NCI-H1092 treated with DMSO at 0.1 percent for 48 hours (cell line): Measurements from ENCODE around the gene CABP7.

Experiments used
- DNase-seq: peaks from one replicate; lab custom pipeline; 2025; lab: John Stamatoyannopoulos, UW

The CABP7 gene

DNA sequence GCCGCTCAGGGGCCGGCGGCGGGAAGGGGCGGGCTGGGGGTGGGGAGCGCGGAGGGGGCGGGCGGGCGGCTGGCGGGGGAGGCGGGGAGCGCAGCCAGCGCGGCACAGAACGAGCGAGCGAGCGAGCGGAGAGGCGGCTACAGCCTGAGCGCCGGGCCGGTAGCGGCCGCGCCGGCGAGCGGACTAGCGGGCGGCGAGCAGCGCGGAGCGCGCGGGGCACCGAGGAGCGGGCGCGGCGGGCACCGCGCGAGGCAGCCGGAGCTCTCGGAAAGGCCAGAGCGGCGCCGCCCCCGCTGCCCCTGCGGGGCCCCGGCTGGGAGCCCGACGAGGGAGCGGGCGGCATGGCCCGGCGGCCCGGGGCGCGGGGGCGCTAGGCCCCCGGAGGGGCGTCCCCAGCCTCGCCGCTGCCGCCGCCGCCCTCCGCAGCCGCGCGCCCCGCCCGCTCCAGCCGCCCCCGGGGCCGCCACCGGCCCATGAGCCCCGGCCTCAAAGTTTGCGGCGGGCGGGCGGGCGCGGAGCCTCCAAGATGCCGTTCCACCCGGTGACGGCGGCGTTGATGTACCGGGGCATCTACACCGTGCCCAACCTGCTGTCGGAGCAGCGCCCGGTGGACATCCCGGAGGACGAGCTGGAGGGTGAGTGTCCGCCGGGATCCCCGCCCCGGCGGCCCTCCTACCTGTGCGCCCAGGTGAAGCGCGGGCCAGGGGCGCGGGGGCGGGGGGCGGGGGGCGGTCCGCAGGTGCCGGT, at the start of gene CABP7:
Gene CABP7, plus strand, starts transcription at position 105 of the 747 bp plus-strand sequence. Its CDS starts 422 bp downstream, at position 527.
- peak; percentile 15 for DNase-seq

DNA sequence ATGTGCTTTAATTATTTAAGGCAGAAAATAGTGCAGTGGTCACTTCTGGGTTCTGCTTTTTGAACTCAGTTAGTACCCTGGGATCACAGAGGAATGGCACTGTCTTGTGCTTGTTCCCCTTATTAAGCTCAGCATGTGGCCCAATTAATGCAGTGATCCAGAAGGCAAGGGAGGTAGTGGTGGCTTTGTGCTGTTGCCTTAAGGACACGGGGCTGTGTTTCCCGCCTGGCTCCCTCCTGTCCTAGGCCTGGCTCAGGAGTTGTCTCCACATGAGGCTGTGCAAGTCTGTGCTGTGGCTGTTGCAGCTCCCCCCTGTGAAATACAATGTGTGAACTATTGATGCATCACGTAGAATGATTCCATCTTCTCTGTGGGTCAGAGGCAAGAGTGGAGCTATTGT, 49.2 kb upstream of the CABP7 start:
- DNase-seq: no peak

DNA sequence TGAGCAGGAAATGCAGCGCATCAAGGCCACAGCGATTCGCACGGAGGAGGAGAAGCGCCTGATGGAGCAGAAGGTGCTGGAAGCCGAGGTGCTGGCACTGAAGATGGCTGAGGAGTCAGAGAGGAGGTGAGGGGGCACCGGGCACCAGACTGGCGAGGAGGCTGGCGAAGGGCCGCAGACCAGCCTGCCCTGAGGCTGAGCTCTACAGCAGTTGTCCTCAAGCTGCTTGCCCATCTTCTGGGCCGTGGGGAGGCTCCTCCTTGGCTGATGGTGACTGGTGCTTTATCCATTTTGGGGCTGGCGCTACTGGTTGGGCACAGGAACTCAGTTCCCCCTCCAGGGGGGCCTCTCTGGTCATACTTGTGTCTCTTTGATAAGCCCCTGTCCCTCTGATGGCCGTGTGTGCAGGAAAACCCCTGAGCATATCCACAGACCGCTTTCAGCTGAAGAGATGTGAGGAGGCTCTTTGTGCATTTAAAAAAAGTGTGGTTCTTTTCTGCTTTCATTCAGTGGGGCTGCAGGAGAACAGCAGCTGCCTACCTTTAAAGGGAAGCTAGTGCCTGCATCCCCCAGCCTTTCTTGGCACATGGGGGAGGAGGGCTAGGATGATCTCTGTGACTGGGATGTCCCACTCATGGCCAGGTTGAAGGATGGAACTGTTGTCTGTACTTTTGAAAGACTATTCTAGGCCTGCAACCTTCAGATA, 46.3 kb upstream of the CABP7 start:
- no peak for DNase-seq

DNA sequence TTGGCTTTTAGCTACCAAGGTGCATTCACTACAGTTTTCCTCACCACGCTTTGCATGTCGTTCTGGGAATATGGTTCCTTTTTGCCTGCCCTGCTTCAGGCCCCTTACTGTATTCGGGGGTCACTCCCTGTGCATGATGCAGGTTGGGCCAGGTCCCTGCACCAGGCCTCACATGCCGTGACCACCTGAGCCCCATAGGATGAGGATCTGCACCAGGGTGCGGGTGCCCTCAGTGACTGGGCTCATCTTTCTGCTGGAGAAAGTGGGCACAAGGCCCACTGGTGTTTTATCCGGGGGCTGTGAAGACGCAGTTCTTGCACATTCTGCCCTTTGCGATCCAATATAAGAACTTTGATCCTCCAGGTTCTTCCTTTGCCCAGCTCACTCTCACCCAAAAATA, 45.7 kb upstream of the CABP7 start:
- no peak for DNase-seq

DNA sequence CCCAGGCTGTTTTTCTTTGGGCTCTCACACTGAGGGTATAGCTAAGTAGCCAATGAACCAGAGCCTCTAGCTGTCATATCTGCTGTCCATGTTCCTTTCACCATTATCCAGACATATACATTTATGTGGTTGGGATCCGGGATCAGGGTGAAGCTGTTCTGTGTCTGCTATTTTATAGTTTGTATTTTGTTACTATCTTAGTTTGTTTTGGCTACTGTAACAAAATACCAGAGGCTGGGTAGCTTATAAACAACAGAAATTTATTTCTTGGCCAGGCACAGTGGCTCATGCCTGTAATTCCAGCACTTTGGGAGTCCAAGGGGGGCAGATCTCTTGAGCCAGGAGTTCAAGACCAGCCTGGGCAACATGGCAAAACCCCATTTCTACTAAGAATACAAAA, 40.5 kb upstream of the CABP7 start:
- DNase-seq: no peak

DNA sequence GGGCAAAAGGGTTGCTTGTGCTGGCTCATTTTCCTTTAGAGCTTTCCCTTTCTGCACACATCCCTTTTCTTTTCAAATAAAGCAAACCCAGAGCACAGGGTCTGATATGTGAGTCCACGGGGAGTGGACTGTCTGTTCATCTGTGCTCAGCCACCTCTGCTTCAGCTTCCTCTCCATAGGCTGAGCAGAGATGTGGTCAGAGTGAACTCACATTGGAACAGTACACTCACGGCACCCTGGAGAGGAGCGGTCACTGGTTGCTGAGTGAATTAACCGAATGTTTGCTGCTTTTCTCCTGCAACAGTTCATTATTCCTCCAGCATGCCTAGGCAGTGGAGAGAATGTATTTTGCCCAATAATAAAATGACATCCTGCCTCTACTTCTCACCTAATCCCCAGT, 36.3 kb upstream of the CABP7 start:
- no peak for DNase-seq

DNA sequence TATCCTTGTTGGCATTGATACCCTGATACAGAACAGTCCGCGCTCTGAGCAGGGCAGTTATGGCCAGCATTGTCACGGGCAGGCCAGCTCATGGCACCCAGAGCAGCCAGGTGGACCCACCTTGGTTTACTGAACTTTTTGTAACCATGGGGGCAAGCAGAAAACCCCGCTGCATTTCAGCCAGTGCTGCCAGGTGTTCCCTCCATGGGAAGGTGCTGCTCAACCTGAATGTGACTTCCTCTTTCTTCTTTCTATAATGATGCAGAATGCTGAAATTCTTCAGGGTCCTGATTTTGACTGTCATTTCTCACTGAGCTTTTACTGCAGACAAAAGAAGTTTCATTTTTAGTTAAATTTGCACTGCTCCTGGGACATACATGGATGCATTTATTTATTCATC, 35.6 kb upstream of the CABP7 start:
- DNase-seq: no peak

DNA sequence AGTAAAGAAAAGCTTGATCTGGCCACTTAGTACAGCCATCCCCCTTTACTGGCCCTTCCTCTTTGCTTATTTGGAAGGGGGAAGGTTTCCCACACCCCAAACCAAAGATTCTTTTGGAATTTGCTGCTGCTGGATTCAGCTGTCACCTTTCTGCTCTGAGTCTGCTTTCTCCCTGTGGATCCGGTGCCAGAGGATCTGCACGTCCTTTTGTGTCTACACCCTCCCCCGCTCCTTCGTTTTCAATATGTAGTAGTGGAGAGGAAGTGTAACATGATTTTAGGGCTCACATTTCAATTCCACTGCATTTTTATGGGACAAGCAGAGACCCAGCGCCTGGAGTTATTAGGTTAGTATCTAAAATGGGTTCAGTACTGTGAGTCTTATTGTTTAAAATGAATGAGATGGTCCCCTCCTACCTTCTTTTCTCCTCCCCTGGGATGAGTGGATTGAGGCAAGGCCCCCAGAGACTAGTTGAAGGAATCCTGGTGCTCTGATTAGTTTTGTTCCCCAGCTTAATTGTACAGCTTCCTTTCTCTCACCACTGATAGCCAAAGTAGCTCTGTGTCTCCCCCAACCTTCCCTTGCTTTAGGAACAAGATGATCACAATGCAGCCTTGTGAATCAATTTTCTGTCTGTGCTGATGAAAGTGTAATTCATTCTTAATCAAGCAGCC, 30.5 kb upstream of the CABP7 start:
- no peak for DNase-seq

DNA sequence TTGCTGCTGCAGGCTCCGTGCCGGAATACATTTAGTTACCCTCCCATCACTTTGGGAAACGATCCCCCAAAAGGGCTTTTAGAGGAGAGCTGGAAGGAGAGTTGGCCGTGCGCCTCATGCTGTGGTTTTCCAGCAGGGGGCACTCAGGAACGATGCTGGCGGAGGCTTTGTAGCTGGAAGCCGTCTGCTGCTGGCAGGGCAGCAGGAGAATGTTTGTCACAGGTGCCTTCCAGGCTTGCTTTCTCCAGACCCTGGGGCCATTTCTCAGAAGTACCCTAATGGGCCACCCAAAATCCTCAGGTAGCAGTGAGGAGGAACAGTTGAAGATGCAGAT, 30.0 kb upstream of the CABP7 start:
- peak; percentile 75 for DNase-seq

DNA sequence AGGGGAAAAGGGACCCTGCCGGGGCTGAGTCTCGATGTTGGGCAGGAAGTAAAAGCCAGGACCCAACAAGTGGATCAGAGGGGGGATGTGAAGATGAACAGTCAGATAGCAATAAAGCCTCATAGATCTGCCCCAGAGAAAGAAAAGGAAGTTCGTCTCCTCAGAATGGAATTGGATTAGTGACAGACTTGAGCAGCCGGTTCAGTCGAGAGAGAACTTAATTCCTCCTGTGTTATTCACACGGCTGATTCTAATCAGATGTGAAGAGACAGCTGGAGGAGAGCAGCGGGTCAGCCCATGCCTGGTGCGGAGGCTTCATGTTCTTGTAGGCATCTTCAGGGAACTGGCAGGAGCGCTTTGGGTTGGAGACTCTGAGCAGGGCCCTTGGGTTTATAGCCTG, 29.3 kb upstream of the CABP7 start:
- no peak for DNase-seq

DNA sequence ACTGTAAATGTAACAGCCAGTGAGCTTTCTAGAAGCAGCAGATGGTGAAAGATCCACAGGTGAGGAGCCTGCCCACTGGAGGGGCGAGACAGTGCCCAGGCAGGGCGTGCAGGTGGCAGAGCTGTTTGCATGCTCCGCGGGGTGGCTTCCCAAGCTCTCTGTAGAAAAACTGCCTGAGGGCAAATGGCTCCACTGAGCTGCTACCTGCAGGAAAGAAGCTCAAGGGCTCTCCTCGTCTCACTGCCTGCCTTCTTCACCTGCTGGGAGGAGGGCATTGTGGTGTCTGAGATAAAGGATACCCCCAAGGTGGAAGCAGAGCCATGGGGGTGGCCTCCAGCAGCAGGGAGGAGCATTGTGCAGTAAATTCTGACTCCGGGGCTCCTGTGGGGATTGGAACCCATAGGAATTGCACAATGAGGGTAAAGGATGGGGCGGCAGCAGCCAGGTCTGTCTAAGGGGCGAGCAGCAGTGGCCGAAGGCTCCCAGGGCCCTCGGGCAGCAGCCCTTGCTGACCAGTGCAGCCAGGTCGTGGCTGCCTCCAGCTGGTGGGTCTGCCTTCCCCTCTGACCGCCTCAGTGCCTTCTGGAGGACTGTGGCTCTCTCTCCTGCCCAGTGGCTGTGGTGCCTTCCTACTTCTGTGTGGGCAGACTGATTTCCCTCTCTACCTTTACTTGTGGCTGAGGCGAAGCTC, 28.0 kb upstream of the CABP7 start:
- DNase-seq: peak; percentile 38

DNA sequence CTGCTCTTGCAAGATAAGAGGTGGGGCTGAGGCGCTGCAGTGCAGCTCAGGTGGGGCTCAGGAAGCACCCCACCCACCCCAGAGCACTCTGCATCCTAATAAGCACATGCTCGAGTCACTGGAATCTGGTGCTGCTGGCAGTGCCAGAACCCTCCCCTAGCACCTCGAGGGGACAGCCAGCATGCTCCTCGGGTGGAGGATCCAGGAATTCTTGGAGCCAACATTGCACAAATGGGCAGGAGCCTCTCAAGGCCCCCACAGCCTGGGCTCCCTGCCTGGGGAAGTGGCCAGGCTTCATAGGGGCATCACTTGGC, 27.5 kb upstream of the CABP7 start:
- no peak for DNase-seq

DNA sequence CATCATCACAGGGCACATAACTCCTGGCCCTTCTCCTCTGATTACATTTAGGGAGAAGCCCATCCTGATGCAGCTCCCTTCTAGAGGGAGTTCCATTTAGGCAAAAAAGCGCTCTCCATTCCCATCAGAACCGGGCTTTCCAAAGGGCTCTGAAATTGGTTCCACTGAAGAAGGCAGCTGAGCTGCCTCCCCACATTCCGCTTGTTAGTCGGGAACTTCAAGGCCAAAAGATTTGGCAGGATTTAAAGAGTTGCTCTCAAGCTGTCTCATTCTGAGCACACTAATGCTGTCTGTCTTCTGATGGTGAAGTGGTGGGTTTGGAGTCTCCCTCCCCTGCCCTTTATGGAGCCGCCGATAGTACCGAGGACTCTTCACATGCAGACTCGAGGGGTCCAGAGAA, 26.6 kb upstream of the CABP7 start:
- DNase-seq: no peak

DNA sequence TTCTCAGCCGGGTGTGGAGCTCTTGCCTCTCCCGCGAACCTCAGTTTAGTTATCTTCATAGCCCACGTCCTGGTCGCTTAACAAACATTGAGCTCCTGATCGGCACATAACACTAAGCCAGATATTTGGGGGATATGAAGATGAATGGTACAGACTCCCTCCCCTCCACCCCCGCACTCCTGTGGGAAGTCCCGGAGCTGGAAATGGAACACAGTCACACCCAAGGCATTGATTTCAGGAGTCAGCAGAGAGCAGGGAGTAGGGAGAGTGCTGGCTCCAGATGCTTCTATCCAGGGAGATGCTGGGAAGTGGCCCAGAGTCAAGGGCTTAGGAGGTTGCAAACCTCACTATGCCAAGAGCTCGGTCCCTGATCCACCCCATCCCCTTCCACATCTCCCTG, 26.1 kb upstream of the CABP7 start:
- peak; percentile 66 for DNase-seq

DNA sequence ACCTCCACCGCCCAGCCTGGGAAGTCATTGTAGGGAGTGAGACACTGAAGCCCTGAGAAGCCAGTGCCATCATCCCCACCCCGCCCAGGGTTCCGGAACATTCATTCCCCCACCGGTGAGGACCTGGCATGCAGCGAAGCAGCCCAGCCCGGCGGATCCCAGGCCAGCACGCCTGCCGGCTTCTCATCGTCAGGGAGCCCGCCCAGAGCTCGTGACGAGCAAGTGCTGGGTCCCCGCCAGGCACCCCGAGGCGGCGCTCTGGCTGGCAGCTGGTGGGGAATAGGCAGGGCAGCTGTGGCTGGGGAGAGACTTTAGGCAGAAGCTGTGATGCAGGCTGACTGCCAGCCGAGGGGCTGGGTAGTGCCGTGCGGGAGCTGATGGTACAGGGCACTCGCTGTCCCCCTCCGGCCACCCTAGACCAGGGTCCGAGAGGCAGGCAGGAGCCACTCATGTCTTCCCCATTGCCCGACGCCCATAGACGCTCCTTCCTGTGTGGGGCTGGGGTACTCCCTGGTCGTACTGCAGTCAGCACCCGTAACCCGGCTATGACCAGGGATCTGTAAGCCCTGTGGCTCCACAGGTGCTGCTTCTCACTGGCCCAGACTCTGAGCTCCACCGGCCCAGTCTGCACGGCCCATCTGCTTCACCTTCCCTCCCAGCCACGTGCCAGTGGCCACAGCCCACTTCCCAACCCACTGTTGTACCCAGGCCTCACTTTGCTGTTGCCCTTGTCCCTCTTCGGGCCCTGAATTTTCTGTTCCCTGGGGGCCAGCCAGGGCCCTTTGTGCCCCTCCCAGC, 24.5 kb upstream of the CABP7 start:
- peak; percentile 91 for DNase-seq

DNA sequence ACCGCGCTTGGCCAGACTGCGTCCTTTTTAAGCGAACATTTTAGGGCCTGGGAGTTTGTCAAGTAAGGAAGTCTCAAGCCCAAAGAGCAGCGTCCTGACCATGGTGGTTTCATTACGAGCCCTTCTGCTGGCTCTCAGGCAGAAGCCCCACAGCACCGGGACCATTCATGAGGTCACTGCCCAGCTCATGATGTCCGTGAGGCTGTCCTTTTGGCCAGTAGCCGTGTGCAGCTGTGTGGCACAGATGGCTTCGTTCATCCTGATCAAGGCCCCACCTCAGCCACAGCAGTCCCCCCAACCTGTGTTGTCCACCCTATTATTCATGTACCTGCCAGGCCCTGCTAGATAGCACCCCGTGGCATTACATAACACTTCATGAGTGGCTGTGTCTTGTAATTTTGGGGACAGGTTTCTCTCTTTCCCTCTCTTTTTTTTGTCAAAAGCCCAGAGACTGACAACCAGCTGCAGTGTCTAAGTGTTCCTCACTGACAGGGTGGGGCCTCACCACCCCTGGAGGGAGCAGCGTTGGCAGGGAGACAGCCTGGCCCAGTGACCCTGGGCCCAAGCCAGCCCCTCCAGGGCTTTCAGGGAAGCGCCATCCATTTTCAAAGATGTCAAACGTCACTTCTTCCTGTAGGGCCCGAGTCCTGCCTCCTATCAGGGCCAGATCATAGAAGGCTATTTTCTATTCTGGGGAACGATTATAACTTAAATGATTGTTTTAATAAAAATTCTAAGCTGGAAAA, 21.8 kb upstream of the CABP7 start:
- peak; percentile 36 for DNase-seq

DNA sequence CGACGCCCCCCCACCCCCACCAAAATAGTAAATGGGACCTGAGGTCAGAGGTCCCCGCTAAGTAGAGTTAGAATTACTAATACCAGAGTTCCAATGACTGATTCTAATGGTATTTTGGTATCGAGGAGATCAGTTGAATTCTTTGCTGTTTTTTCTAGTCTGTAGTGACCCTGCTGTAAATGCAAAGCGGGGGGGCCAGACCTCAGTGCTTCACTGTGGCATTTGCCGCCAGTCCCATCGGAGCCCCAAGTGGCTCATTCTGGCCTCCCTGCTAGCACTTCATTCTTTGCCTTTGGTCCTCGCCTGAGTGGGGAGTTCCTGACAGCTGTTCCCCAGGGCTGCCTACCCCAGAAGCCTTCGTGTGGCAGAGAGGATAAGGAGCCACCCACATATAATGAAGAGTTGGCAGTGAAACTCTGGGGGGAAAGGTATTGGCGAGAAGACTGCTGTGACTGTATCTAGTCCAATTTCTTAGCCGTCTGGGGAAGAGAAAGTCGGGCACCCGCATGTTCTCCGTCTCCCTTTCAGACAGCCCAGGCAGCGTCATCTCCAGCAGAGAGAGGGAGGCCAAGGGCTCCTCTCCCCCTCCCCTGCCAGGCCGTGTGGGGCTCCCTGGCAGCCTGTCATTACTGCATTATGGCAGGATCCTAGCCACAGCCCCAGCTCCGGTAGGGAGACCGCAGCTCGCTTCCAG, 19.4 kb upstream of the CABP7 start:
- DNase-seq: peak; percentile 83

DNA sequence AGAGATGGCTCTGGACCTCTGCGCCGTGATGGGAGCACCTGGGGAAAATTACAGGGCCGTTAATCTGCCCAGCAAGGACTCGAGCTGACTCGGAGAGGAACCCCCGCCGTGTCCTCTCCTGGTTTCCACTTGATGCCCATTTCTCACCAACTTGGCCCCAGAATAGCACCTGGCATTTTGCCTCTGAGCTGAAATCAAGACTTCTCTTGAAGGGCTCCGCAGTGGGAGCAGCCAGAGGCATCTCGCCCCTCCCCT, 19.0 kb upstream of the CABP7 start:
- DNase-seq: no peak

DNA sequence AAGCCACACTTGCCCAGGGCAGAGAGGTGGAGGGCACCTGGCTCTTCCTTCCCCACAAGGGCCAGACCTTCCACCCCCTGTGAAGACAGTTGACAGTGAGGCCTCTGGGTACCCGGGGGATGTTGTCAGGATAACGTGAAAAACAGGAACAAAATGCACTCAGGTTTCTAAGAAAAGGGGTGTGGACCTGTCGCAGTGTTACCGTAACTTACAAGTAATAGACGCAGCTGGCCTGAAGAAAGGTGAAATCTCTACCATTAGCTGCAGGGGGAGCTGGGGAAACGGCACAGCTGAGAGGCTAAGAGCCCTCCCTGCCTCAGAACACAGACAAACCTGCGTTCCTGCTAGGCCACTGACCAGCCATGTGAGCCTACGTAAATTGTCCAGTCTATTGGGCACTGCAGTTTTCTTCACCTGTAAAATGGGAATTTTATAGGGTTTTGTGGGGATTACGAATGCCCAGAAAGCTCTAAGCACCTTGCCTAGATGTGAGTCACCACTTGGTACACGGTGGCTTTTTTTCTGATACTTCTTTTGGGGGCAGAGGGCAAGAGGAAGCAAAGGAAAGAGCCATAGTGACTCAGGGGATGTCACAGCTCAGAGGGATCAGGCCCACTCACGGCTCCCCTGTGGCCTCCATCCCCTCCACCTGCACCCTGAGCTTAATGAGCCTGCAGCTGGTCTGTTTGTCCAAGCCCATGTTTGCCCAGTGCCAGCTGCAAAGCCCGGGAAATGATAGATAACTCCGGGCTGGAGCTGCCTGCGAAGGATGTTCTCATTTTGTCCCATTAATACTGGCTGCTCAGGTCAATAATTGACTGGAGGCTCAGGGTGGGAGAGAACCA, 18.4 kb upstream of the CABP7 start:
- peak; percentile 82 for DNase-seq
